HCT116 (cell line): ENCODE results near the gene SMC1B. TPM values are rescaled to one million over a fixed set of nuclear protein-coding genes. Genes with fewer than 3 reads are reported as not detected.

Source experiments
- ATAC-seq: fragments of 200-7000 bp; cut with Tn5 transposase; 2 replicates; pipeline ENCODE4 v1.9.1; 2020; ENCODE audit warnings: mild to moderate bottlenecking, moderate library complexity
- BruUV-seq: library from RNA; stranded (reverse); fragments of 400-500 nt; replicated peaks from 2 replicates; lab custom pipeline; 2021; lab: Mats Ljungman, UMichigan
- CTCF ChIA-PET: fragments of 300-600 bp; sonication (Branson Sonifier 250); formaldehyde crosslinking; loops from one replicate; lab custom pipeline; 2021; ENCODE audit warnings: antibody characterized with exemption; lab: Charles Lee
- POLR2A ChIA-PET: fragments of 300-600, 350-600 bp; sonication (Branson Sonifier 250); formaldehyde crosslinking; loops from one replicate; lab custom pipeline; 2021; ENCODE audit warnings: antibody characterized with exemption; lab: Charles Lee
- RAD21 ChIA-PET, 2 experiments: fragments of 300-600 bp; sonication (Branson Sonifier 250); formaldehyde crosslinking; loops; one replicate each; lab custom pipeline; 2023; ENCODE audit warnings: low total read pairs in 2 of 2; ENCODE audit not compliant: uncharacterized antibody in 2 of 2, unreplicated experiment in 2 of 2, low non-redundant PET in 1 of 2; lab: Charles Lee
- DNase-seq: peaks from one replicate; pipeline ENCODE4 v3.0.0-alpha.2; 2010; ENCODE audit warnings: low read depth, low spot score
- H2AFZ ChIP-seq: fragments of 200-600 bp; shearing (Covaris generic), sonication (generic); 2 replicates; pipeline ENCODE4 v1.6.1; 2017; ENCODE audit warnings: low read depth, mixed run types, mixed read lengths, antibody characterized with exemption, low read length; ENCODE audit not compliant: poor library complexity, severe bottlenecking
- H3K27ac ChIP-seq: 2 replicates; pipeline ENCODE4 v1.5.1; 2012; ENCODE audit warnings: low read depth, low read length
- H3K27me3 ChIP-seq: fragments of 200-600 bp; sonication (generic); 2 replicates; pipeline ENCODE4 v1.6.1; 2016; ENCODE audit warnings: mixed run types, low read length, mixed read lengths; ENCODE audit not compliant: insufficient read depth
- H3K36me3 ChIP-seq, 2 experiments: fragments of 200-500 bp in 1 of 2; fragments of 200-600 bp in 1 of 2; sonication (Bioruptor generic) in 1 of 2; sonication (generic) in 1 of 2; 2 replicates each; pipeline versions ENCODE4 v1.5.1 to v1.6.1; 2014 to 2016; ENCODE audit warnings: low read length in 2 of 2, inconsistent platforms in 1 of 2, mixed read lengths in 1 of 2, mixed run types in 1 of 2; ENCODE audit not compliant: insufficient read depth in 2 of 2, control insufficient read depth in 1 of 2
- H3K4me1 ChIP-seq, 2 experiments: fragments of 200-600 bp in 1 of 2; sonication (generic) in 1 of 2; 2 replicates each; pipeline versions ENCODE4 v1.5.1 to v1.6.1; 2012 to 2017; ENCODE audit warnings: low read length in 2 of 2, inconsistent platforms in 1 of 2, mild to moderate bottlenecking in 1 of 2, mixed read lengths in 1 of 2, mixed run types in 1 of 2, moderate library complexity in 1 of 2; ENCODE audit not compliant: insufficient read depth in 2 of 2, control insufficient read depth in 1 of 2
- H3K4me2 ChIP-seq: fragments of 200-600 bp; sonication (generic); 2 replicates; pipeline ENCODE4 v1.6.1; 2017; ENCODE audit warnings: mixed run types, low read length, mixed read lengths
- H3K4me3 ChIP-seq, 2 experiments: fragments of 200-600 bp in 1 of 2; sonication (generic) in 1 of 2; replicated peaks in 1 of 2; 2 replicates each; pipeline ENCODE4 v1.5.1; 2011 to 2016; ENCODE audit warnings: low read length in 2 of 2, control low read depth in 1 of 2, low read depth in 1 of 2, mild to moderate bottlenecking in 1 of 2, mixed read lengths in 1 of 2, mixed run types in 1 of 2
- H3K79me2 ChIP-seq: fragments of 200-600 bp; sonication (generic); 2 replicates; pipeline ENCODE4 v1.6.1; 2017; ENCODE audit warnings: mild to moderate bottlenecking, mixed run types, low read length, moderate library complexity, mixed read lengths; ENCODE audit not compliant: insufficient read depth
- H3K9ac ChIP-seq: fragments of 200-600 bp; sonication (generic); 2 replicates; pipeline ENCODE4 v1.6.1; 2016; ENCODE audit warnings: low read length, mixed read lengths
- H3K9me2 ChIP-seq: fragments of 200-600 bp; sonication (generic), shearing (Covaris generic); 2 replicates; pipeline ENCODE4 v1.6.1; 2017; ENCODE audit warnings: mixed run types, mild to moderate bottlenecking, moderate library complexity; ENCODE audit not compliant: insufficient read depth
- H3K9me3 ChIP-seq, 2 experiments: fragments of 200-500 bp in 1 of 2; fragments of 200-600 bp in 1 of 2; sonication (Bioruptor generic) in 1 of 2; sonication (generic) in 1 of 2; 2 replicates each; pipeline ENCODE4 v1.6.1; 2014 to 2017; ENCODE audit warnings: low read length in 2 of 2, mixed read lengths in 2 of 2, inconsistent platforms in 1 of 2, low read depth in 1 of 2, mild to moderate bottlenecking in 1 of 2, mixed run types in 1 of 2, moderate library complexity in 1 of 2; ENCODE audit not compliant: control insufficient read depth in 1 of 2, insufficient read depth in 1 of 2
- H4K20me1 ChIP-seq: fragments of 200-600 bp; sonication (generic), shearing (Covaris generic); 2 replicates; pipeline ENCODE4 v1.6.1; 2017; ENCODE audit warnings: mixed run types, mild to moderate bottlenecking, moderate library complexity; ENCODE audit not compliant: insufficient read depth
- ELF1 ChIP-seq: IDR thresholded peaks from 2 replicates; pipeline ENCODE4 v1.6.1; 2012; ENCODE audit warnings: low read depth, borderline replicate concordance
- FOSL1 ChIP-seq: IDR thresholded peaks from 2 replicates; pipeline ENCODE4 v1.6.1; 2012; ENCODE audit warnings: low read depth
- POLR2AphosphoS5 ChIP-seq: IDR thresholded peaks from 2 replicates; pipeline ENCODE4 v1.6.1; 2011; ENCODE audit warnings: mild to moderate bottlenecking, low read depth, low read length, moderate library complexity
- RAD21 ChIP-seq: IDR thresholded peaks from 2 replicates; pipeline ENCODE4 v1.6.1; 2012; ENCODE audit warnings: low read depth, mild to moderate bottlenecking
- SIN3A ChIP-seq: IDR thresholded peaks from 2 replicates; pipeline ENCODE4 v1.6.1; 2012; ENCODE audit warnings: low read depth
- SRF ChIP-seq: IDR thresholded peaks from 2 replicates; pipeline ENCODE4 v1.6.1; 2012; ENCODE audit warnings: low read depth
- TCF7L2 ChIP-seq: IDR thresholded peaks from 2 replicates; pipeline ENCODE4 v1.7.0; 2011; ENCODE audit warnings: borderline replicate concordance, inconsistent platforms; ENCODE audit not compliant: insufficient read depth, insufficient read length; ENCODE audit errors: extremely low read depth
- ZFX ChIP-seq: fragments of 450-650 bp; IDR thresholded peaks from 2 replicates; pipeline ENCODE4 v1.6.1; 2017
- ZNF274 ChIP-seq: fragments of 200-500 bp; sonication (Bioruptor generic); IDR thresholded peaks from 2 replicates; pipeline ENCODE4 v1.6.1; 2014; ENCODE audit warnings: mild to moderate bottlenecking, low read depth, low read length, inconsistent platforms
- intact Hi-C: fragments of 100-400 bp; cut with micrococcal nuclease; formaldehyde crosslinking; loops from 2 replicates; pipeline ENCODE4 v1.10.0; 2022
- total RNA-seq: library from RNA; stranded (reverse); gene quantifications from one replicate; pipeline ENCODE4 v1.2.1, GENCODE V29; 2021; ENCODE audit not compliant: unreplicated experiment
- TF ChIP-seq, protein P1 (sequence below): IDR thresholded peaks from 2 replicates; pipeline ENCODE4 v1.6.1; 2012; ENCODE audit warnings: low read depth
- TF ChIP-seq, protein P2 (sequence below): IDR thresholded peaks from 2 replicates; pipeline ENCODE4 v1.6.1; 2012
- TF ChIP-seq, protein P3 (sequence below): IDR thresholded peaks from 2 replicates; pipeline ENCODE4 v1.6.1; 2012

SMC1B gene
- total RNA-seq, 1 experiment from 2014 or later, result not detected

DNA sequence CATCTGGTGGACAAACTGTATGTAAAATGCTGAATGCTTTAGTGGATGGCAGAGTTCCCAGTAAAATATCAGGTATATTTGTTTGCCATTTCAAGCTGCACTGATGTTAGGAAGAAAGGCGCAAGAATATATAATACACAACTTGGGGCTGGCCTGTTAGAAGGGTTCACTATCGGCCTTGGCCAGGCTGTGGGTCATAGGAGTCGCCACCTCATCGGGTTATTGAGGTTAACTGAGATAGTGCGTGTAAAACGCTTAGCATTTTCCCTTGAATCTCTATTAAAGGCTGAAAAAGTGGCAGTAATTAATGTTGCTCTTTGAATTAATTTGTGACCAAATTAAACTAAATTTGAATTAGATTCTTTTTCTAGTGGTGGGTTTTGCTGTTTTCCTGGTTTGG is 98.6 kb downstream of the SMC1B start:
- no TSS peak for BruUV-seq

More for the DNA sequence above, 98.6 kb downstream of the SMC1B start:
- Histone ChIP-seq H3K9me2 (no peaks in the 10 kb centered on the region), H3K9me3 (no peaks in the 10 kb centered on the region), H2AFZ (no peak overlapping the region), H3K27ac (no peak overlapping the region), H3K4me1 (peaks cover 11 to 14% of the 10 kb centered on the region in 2 experiments; a peak in 3 of 4 replicates), H3K36me3 (peaks cover 0 to 2% of the 10 kb centered on the region in 2 experiments; a peak in 2 of 4 replicates), H4K20me1 (no peaks in the 10 kb centered on the region; the same call in 1 of the 2 replicates), H3K27me3 (no peaks in the 10 kb centered on the region), H3K9ac (no peak overlapping the region), H3K4me3 (no peak overlapping the region), H3K79me2 (peaks cover 95% of the 10 kb centered on the region), H3K4me2 (no peak overlapping the region)
- TF ChIP-seq ZFX (no peak), TCF7L2 (no peak), ZNF274 (no peak), SRF (no peak), ELF1 (no peak), SIN3A (no peak), RAD21 (no peak), POLR2AphosphoS5 (no peak), FOSL1 (no peak)
- TF ChIP-seq, protein P1, sequence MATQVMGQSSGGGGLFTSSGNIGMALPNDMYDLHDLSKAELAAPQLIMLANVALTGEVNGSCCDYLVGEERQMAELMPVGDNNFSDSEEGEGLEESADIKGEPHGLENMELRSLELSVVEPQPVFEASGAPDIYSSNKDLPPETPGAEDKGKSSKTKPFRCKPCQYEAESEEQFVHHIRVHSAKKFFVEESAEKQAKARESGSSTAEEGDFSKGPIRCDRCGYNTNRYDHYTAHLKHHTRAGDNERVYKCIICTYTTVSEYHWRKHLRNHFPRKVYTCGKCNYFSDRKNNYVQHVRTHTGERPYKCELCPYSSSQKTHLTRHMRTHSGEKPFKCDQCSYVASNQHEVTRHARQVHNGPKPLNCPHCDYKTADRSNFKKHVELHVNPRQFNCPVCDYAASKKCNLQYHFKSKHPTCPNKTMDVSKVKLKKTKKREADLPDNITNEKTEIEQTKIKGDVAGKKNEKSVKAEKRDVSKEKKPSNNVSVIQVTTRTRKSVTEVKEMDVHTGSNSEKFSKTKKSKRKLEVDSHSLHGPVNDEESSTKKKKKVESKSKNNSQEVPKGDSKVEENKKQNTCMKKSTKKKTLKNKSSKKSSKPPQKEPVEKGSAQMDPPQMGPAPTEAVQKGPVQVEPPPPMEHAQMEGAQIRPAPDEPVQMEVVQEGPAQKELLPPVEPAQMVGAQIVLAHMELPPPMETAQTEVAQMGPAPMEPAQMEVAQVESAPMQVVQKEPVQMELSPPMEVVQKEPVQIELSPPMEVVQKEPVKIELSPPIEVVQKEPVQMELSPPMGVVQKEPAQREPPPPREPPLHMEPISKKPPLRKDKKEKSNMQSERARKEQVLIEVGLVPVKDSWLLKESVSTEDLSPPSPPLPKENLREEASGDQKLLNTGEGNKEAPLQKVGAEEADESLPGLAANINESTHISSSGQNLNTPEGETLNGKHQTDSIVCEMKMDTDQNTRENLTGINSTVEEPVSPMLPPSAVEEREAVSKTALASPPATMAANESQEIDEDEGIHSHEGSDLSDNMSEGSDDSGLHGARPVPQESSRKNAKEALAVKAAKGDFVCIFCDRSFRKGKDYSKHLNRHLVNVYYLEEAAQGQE, result no peak
- TF ChIP-seq, protein P2, sequence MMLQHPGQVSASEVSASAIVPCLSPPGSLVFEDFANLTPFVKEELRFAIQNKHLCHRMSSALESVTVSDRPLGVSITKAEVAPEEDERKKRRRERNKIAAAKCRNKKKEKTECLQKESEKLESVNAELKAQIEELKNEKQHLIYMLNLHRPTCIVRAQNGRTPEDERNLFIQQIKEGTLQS, result no peak
- TF ChIP-seq, protein P3, sequence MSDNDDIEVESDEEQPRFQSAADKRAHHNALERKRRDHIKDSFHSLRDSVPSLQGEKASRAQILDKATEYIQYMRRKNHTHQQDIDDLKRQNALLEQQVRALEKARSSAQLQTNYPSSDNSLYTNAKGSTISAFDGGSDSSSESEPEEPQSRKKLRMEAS, result no peak
- RAD21 ChIA-PET, result no interaction called here
- POLR2A ChIA-PET, result no interaction called here
- ATAC-seq (no peak), DNase-seq (no peak)
- CTCF ChIA-PET, result no interaction called here
- intact Hi-C loops, result no loop called here
